ENCODE measurements around the gene PRKCE.

The PRKCE gene

GRCh38 chr2:45898819-45899218, 247.3 kb downstream of the PRKCE start:
- Histone ChIP-seq H3K36me3 (ENCODE audit: control insufficient read depth, insufficient read depth, low read length) (no peaks in the 10 kb centered on the region), H3K4me3 (ENCODE audit: extremely low read depth, insufficient read depth, low read length, poor library complexity, severe bottlenecking) (no peak overlapping the region), H3K4me1 (ENCODE audit: control insufficient read depth, insufficient read depth, low read length, poor library complexity, severe bottlenecking) (no peaks in the 10 kb centered on the region), H3K27ac (ENCODE audit: low read depth, low read length, severe bottlenecking) (no peak overlapping the region), H3K9me3 (ENCODE audit: control insufficient read depth, low read length) (no peaks in the 10 kb centered on the region)
- 87 to 96% methylated on average over 2 to 3 of the region's 3 CpGs for WGBS, 2 experiments (ENCODE audit: insufficient coverage in 2 of 2)

DNA sequence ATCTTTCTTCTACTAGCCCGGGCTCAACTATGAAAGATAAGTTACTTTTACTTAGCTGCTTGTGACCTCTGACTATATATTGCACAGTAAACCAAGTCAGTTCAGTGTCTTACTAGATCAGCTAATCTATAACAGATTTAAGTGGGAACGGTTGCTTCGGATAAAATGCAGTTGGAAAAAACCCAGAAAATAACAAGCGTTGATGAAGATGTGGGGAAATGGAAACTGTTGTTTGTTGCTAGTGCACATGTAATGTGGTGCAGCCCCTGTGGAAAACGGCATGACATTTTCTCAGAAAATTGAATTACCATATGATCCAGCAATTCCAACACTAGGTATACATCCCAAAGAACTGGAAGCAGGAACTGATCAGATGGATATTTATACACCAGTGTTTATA, 248.5 kb downstream of the PRKCE start:
- H3K4me3 ChIP-seq (ENCODE audit: extremely low read depth, insufficient read depth, low read length, poor library complexity, severe bottlenecking), result no peak overlapping the region
- WGBS, 2 experiments (ENCODE audit: insufficient coverage in 2 of 2), result 89% methylated on average over 3 of the region's 5 CpGs; no CpG with 5 or more reads in 1 of the 2 experiments
- H3K4me1 ChIP-seq (ENCODE audit: control insufficient read depth, insufficient read depth, low read length, poor library complexity, severe bottlenecking), result no peaks in the 10 kb centered on the region

GRCh38 chr2:45901468-45902032, 250.1 kb downstream of the PRKCE start:
- 96 to 97% methylated on average over 3 to 5 of the region's 7 CpGs for WGBS, 2 experiments (ENCODE audit: insufficient coverage in 2 of 2)
- Histone ChIP-seq H3K27ac (ENCODE audit: low read depth, low read length, severe bottlenecking) (no peak overlapping the region), H3K9me3 (ENCODE audit: control insufficient read depth, low read length) (no peaks in the 10 kb centered on the region), H3K36me3 (ENCODE audit: control insufficient read depth, insufficient read depth, low read length) (no peaks in the 10 kb centered on the region), H3K4me3 (ENCODE audit: extremely low read depth, insufficient read depth, low read length, poor library complexity, severe bottlenecking) (no peak overlapping the region), H3K4me1 (ENCODE audit: control insufficient read depth, insufficient read depth, low read length, poor library complexity, severe bottlenecking) (no peaks in the 10 kb centered on the region)

More for the DNA sequence above, 248.5 kb downstream of the PRKCE start:
- H3K36me3 ChIP-seq (ENCODE audit: control insufficient read depth, insufficient read depth, low read length), result no peaks in the 10 kb centered on the region
- no peak overlapping the region for H3K27ac ChIP-seq (ENCODE audit: low read depth, low read length, severe bottlenecking)
- no peaks in the 10 kb centered on the region for H3K9me3 ChIP-seq (ENCODE audit: control insufficient read depth, low read length)

DNA sequence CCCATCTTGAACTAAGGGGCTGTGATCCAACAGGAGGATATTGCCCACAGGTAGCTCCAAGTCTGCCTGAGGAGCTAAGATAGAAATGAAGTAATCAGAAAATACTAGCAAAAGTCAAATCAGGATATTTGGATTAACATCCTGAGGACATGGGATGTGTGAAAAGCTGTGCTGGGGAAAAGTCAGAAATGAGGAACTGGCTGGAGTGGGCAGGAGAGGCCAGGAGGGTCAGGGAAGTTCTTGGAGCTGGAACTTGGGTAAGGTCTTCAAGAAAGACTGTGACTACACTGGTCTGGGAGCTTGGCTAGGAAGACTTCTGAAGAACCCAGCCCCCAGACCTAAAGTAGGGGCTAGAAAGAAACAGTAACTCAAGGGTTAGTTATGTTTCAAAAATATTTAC, 250.9 kb downstream of the PRKCE start:
- no peaks in the 10 kb centered on the region for H3K9me3 ChIP-seq (ENCODE audit: control insufficient read depth, low read length)
- H3K4me1 ChIP-seq (ENCODE audit: control insufficient read depth, insufficient read depth, low read length, poor library complexity, severe bottlenecking), result no peaks in the 10 kb centered on the region
- no peaks in the 10 kb centered on the region for H3K36me3 ChIP-seq (ENCODE audit: control insufficient read depth, insufficient read depth, low read length)
- no peak overlapping the region for H3K27ac ChIP-seq (ENCODE audit: low read depth, low read length, severe bottlenecking)
- no peak overlapping the region for H3K4me3 ChIP-seq (ENCODE audit: extremely low read depth, insufficient read depth, low read length, poor library complexity, severe bottlenecking)

GRCh38 chr2:45902781-45903375, 251.4 kb downstream of the PRKCE start:
- no peak overlapping the region for H3K27ac ChIP-seq (ENCODE audit: low read depth, low read length, severe bottlenecking)
- H3K36me3 ChIP-seq (ENCODE audit: control insufficient read depth, insufficient read depth, low read length), result no peaks in the 10 kb centered on the region
- 86% methylated on average over 2 of the region's 2 CpGs; no CpG with 5 or more reads in 1 of the 2 experiments for WGBS, 2 experiments (ENCODE audit: insufficient coverage in 2 of 2)
- no peaks in the 10 kb centered on the region for H3K4me1 ChIP-seq (ENCODE audit: control insufficient read depth, insufficient read depth, low read length, poor library complexity, severe bottlenecking)
- H3K9me3 ChIP-seq (ENCODE audit: control insufficient read depth, low read length), result no peaks in the 10 kb centered on the region
- H3K4me3 ChIP-seq (ENCODE audit: extremely low read depth, insufficient read depth, low read length, poor library complexity, severe bottlenecking), result no peak overlapping the region

GRCh38 chr2:45904267-45904945, 252.9 kb downstream of the PRKCE start:
- WGBS, 2 experiments (ENCODE audit: insufficient coverage in 2 of 2), result 86 to 92% methylated on average over 14 to 15 of the region's 15 CpGs
- Histone ChIP-seq H3K27ac (ENCODE audit: low read depth, low read length, severe bottlenecking) (no peak overlapping the region), H3K9me3 (ENCODE audit: control insufficient read depth, low read length) (no peaks in the 10 kb centered on the region), H3K4me1 (ENCODE audit: control insufficient read depth, insufficient read depth, low read length, poor library complexity, severe bottlenecking) (no peaks in the 10 kb centered on the region), H3K4me3 (ENCODE audit: extremely low read depth, insufficient read depth, low read length, poor library complexity, severe bottlenecking) (no peak overlapping the region), H3K36me3 (ENCODE audit: control insufficient read depth, insufficient read depth, low read length) (no peaks in the 10 kb centered on the region)

DNA sequence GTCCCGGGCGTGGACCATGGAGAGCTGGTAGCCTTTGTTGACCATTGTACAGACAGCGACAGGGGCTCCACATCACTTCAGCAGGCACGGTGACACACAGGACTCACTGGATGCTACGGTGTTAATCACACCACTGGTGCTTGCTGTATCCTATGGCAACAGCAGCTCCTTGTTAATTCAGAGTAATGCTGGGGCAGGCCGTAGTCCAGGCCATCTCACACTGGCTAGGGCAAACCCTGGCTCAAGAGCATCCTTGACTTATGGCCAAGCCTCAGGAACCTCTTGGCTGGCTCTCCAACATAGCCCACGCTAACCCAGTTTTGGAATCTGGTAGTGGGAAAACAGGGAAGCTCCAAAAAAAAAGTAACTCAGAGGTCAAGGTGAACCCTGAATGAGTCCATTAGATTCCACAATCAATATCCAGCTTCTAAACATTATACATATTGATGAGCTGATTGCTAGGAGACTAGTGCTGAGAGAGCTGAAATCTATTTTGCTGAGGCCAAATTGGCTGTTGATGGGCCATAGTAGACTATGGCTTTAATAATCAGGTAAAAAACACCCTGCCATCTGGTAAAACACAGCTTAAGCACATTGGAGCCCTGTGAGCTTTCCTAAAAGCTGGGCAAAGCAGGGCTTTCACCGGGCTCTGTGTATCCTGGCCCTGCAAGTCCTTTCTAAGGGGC, 253.6 kb downstream of the PRKCE start:
- WGBS, 2 experiments (ENCODE audit: insufficient coverage in 2 of 2), result 88 to 93% methylated on average over 7 to 8 of the region's 8 CpGs
- Histone ChIP-seq H3K9me3 (ENCODE audit: control insufficient read depth, low read length) (no peaks in the 10 kb centered on the region), H3K27ac (ENCODE audit: low read depth, low read length, severe bottlenecking) (no peak overlapping the region), H3K4me1 (ENCODE audit: control insufficient read depth, insufficient read depth, low read length, poor library complexity, severe bottlenecking) (no peaks in the 10 kb centered on the region), H3K36me3 (ENCODE audit: control insufficient read depth, insufficient read depth, low read length) (no peaks in the 10 kb centered on the region), H3K4me3 (ENCODE audit: extremely low read depth, insufficient read depth, low read length, poor library complexity, severe bottlenecking) (no peak overlapping the region)

- WGBS, 2 experiments (ENCODE audit: insufficient coverage in 2 of 2), result 96 to 100% methylated on average over 3 of the region's 5 CpGs
- Histone ChIP-seq H3K27ac (ENCODE audit: low read depth, low read length, severe bottlenecking) (no peak overlapping the region), H3K9me3 (ENCODE audit: control insufficient read depth, low read length) (no peaks in the 10 kb centered on the region), H3K4me1 (ENCODE audit: control insufficient read depth, insufficient read depth, low read length, poor library complexity, severe bottlenecking) (no peaks in the 10 kb centered on the region), H3K4me3 (ENCODE audit: extremely low read depth, insufficient read depth, low read length, poor library complexity, severe bottlenecking) (no peak overlapping the region), H3K36me3 (ENCODE audit: control insufficient read depth, insufficient read depth, low read length) (no peaks in the 10 kb centered on the region)
Measured at GRCh38 chr2:45905632-45905958, 254.1 kb downstream of the PRKCE start.

GRCh38 chr2:45907592-45907991, 256.1 kb downstream of the PRKCE start:
- H3K4me3 ChIP-seq (ENCODE audit: extremely low read depth, insufficient read depth, low read length, poor library complexity, severe bottlenecking), result no peak overlapping the region
- H3K36me3 ChIP-seq (ENCODE audit: control insufficient read depth, insufficient read depth, low read length), result no peaks in the 10 kb centered on the region
- WGBS, 2 experiments (ENCODE audit: insufficient coverage in 2 of 2), result 90 to 95% methylated on average over 9 of the region's 9 CpGs

GRCh38 chr2:45908316-45909170, 257.1 kb downstream of the PRKCE start:
- no peaks in the 10 kb centered on the region for H3K9me3 ChIP-seq (ENCODE audit: control insufficient read depth, low read length)
- no peaks in the 10 kb centered on the region for H3K36me3 ChIP-seq (ENCODE audit: control insufficient read depth, insufficient read depth, low read length)
- H3K4me1 ChIP-seq (ENCODE audit: control insufficient read depth, insufficient read depth, low read length, poor library complexity, severe bottlenecking), result no peaks in the 10 kb centered on the region
- no peak overlapping the region for H3K4me3 ChIP-seq (ENCODE audit: extremely low read depth, insufficient read depth, low read length, poor library complexity, severe bottlenecking)
- WGBS, 2 experiments (ENCODE audit: insufficient coverage in 2 of 2), result 88 to 89% methylated on average over 10 to 11 of the region's 12 CpGs
- H3K27ac ChIP-seq (ENCODE audit: low read depth, low read length, severe bottlenecking), result no peak overlapping the region

More at GRCh38 chr2:45907592-45907991, 256.1 kb downstream of the PRKCE start:
- H3K4me1 ChIP-seq (ENCODE audit: control insufficient read depth, insufficient read depth, low read length, poor library complexity, severe bottlenecking), result no peaks in the 10 kb centered on the region
- no peaks in the 10 kb centered on the region for H3K9me3 ChIP-seq (ENCODE audit: control insufficient read depth, low read length)
- no peak overlapping the region for H3K27ac ChIP-seq (ENCODE audit: low read depth, low read length, severe bottlenecking)
